RWPE1 (cell line): ENCODE measurements around the gene SLC25A21.

Source experiments
- CTCF ChIA-PET: fragments of 350-600 bp; sonication (Branson Sonifier 250); formaldehyde crosslinking; extraction: SDS; loops from one replicate; lab custom pipeline; 2021; lab: Yijun Ruan, JAX
- POLR2A ChIA-PET: fragments of 400-600 bp; formaldehyde crosslinking; extraction: SDS; loops from one replicate; lab custom pipeline; 2020; ENCODE audit warnings: antibody characterized with exemption; ENCODE audit not compliant: low non-redundant PET; lab: Yijun Ruan, JAX
- DNase-seq: peaks from one replicate; pipeline ENCODE4 v3.0.0; 2012; ENCODE audit warnings: low spot score
- H3K27ac ChIP-seq: fragments of 450-650 bp; 2 replicates; pipeline ENCODE4 v1.5.1; 2017
- TF ChIP-seq, protein P1 (sequence below): fragments of 450-650 bp; conservative IDR thresholded peaks from 2 replicates; pipeline ENCODE4 v1.5.1; 2017; ENCODE audit warnings: low read depth, mild to moderate bottlenecking

Gene SLC25A21

DNA sequence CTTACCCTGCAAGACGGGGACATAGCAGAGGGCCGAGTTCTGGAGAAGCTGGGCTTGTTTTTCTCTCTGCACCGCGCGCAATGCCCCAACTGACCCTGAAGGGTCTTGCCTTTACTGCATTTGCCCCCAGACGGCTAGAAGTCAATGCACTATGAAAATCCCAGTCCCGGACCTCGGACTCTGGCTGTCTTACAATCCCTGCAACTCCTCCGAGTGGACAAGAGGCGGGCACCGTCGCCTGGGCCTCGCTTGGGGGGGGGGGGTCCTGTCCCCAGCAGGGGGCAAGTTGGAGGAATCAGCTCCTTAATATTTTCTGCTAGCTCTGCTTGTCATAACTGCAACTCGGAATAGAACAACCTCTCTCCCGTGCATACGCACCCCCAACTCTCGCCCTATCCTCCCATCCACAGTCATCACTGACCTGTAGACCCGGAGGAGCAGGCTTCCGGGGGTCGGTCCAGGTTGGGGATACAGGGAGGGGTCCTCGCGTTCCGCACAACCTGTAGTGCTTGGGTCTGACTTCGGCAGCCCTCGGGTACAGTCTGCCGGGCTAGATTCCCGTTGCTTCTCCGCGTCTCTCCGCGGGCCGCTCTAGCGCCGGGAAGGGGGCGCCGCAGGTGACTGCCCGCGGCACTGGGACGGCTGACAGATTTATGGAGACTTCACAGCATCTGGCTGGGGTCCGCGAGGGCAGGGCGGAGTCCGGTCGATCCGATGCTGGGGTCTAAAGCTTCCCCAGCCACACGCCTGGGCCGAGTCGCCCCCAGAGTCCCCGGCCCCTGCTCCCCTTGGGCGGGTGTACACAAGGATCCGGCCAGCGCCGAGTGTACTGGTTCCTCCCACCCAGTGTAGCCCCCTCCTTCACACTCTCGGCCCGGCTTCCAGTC lies 514.0 kb downstream of the SLC25A21 start:
- TF ChIP-seq, protein P1, sequence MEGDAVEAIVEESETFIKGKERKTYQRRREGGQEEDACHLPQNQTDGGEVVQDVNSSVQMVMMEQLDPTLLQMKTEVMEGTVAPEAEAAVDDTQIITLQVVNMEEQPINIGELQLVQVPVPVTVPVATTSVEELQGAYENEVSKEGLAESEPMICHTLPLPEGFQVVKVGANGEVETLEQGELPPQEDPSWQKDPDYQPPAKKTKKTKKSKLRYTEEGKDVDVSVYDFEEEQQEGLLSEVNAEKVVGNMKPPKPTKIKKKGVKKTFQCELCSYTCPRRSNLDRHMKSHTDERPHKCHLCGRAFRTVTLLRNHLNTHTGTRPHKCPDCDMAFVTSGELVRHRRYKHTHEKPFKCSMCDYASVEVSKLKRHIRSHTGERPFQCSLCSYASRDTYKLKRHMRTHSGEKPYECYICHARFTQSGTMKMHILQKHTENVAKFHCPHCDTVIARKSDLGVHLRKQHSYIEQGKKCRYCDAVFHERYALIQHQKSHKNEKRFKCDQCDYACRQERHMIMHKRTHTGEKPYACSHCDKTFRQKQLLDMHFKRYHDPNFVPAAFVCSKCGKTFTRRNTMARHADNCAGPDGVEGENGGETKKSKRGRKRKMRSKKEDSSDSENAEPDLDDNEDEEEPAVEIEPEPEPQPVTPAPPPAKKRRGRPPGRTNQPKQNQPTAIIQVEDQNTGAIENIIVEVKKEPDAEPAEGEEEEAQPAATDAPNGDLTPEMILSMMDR, result no peak
- DNase-seq, result no peak
- ChIA-PET CTCF (interaction anchor here (1.0 to 1.9 kb wide), 3 partner anchors 11 to 284 kb away, joined by 5 to 6 read pairs (median 6); no protein-coding TSS in a partner anchor), POLR2A (no interaction called here)
- no peak overlapping the region for H3K27ac ChIP-seq

DNA sequence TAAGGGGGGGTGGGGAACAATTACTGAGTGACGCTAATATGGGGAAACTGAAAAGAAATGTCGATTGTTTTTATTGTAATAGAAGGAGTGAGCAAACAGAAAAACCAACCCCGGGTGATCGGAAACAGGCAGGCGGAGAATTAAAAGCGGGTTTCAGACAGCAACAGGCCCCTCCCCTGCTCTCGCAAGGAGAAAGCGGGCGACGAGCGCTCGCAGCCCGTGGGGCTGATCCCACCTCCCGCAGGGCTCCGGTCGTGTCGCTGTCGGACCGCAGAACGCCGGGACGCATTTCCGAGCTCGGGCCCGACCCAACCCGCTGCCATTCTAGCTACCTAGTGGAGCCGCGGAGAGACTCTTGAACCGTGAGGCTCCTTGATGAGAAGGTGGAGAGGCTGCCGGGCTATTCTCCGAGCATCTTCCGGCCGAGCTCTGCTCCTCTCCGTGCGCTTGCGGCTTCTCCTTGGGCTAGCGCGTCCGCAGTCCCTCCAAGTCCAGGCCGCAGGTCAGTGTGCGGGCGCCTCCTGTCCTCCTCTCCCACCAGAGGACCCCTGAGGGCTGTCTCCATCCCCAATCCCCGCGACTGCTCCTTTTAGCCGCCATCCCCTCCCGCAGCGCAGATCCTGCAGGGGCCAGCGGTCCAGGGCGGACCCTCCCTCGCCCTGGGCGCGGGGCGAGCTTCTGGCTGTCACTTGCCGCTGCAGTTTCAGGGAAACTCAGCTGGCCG lies 514.8 kb downstream of the SLC25A21 start:
- ChIA-PET CTCF (interaction anchor here (0.6 to 1.3 kb wide), 4 partner anchors 10 to 303 kb away, joined by 3 to 6 read pairs (median 4); no protein-coding TSS in a partner anchor), POLR2A (interaction anchor here (0.5 kb wide), 1 partner anchor 75 kb away, joined by 3 read pairs; no protein-coding TSS in a partner anchor)
- no peak overlapping the region for H3K27ac ChIP-seq
- TF ChIP-seq, protein P1, result no peak
- DNase-seq, result no peak

DNA sequence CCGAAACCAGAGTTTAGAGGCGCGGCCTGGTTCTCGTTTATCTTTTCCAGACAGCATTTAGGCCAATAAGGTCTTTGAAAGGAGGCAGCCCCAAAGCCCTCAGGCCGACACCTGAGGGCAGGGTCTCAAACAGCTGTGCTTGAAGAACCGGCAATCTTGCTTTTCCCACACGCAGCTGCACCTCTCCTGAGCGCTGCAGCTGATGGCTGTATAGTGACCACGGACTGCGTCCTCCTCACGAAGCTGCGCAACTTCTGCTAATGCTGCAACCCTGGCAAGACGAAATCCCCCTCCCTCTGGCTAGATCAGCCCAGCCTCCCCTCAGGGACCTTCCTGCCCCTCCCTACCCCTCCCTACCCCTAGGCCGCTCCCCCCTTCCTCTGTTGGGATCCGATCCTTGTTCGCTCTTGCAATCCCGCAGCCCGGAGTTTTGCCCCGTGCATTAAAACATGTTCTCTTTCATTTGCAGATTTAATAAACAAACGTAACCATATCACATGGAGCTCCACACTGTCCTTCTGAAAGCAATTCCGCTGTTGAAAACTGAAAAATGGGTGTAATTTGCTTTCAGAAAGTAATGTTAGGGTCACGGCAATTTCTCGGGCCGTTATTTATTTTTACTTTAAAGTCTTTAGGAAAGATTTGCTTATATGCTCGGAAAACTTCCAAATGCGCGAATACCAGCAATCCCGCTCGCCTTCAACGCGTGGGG lies 515.6 kb downstream of the SLC25A21 start:
- no peak for DNase-seq
- TF ChIP-seq, protein P1, result no peak
- H3K27ac ChIP-seq, result no peak overlapping the region
- CTCF ChIA-PET, result interaction anchor here (0.5 to 1.3 kb wide), 7 partner anchors 9 to 514 kb away, joined by 3 to 5 read pairs (median 4); no protein-coding TSS in a partner anchor
- POLR2A ChIA-PET, result interaction anchor here (0.5 kb wide), 1 partner anchor 75 kb away, joined by 3 read pairs; no protein-coding TSS in a partner anchor

DNA sequence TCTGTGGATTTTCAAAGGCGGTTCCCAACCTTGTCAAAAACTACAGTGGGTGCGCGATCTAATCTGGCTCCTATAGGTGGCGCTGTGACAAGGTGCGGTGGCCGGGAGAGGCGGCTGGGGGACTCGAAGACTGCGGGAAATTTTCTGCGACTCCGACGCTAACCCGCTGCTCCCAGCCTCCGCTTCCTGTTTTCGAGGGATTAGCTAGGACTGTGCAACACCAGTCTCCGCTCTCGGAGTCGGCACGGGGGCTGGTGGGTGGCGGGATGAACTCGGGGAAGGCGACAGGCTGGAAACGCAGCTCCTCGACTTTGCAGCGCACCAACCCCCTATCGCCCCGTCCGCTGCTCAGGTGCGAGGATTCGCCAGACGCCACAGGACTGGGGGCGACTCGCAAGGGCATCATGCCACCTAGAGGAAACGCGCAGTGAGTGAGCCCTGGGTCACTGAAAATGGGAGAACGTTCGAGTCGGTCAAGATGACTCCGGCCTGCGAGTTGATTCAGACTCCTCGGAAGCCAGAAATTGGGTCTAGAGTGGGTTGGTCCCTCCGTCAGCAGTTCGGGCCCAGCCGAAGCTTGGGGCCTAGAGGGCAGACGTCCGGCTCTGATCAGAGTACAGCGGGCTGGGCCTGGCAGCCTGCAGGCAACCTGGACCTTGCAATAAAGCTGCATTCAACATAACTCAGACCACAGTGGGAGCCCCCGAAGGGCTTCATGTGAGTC lies 516.3 kb downstream of the SLC25A21 start:
- TF ChIP-seq, protein P1, result peak; percentile 46
- DNase-seq, result peak; percentile 36
- ChIA-PET POLR2A (no interaction called here), CTCF (interaction anchor here (0.5 to 1.0 kb wide), 7 partner anchors 13 to 514 kb away, joined by 3 to 5 read pairs (median 3); no protein-coding TSS in a partner anchor)
- no peak overlapping the region for H3K27ac ChIP-seq

DNA sequence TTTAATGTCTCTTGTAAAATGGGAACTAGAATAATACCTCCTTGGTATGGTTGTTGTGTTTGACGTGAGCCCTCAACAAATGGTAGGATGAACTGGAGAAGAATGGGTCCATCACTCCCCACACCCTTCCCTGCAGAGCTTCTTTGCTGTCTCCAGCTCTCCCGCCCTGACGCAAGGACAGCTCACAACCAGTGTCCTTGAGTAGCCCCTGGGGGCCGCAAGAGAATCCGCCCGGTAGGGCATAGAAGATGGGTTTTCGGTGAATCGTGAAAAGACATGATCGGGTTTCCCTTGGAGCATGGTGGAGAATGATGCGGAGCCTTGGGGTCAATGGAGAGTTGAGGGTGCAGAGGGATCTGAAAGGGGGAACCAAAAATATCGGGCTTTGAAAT lies 516.8 kb downstream of the SLC25A21 start:
- ChIA-PET POLR2A (no interaction called here), CTCF (interaction anchor here (0.7 kb wide), 1 partner anchor 287 kb away, joined by 3 read pairs; no protein-coding TSS in a partner anchor)
- DNase-seq, result no peak
- TF ChIP-seq, protein P1, result no peak
- H3K27ac ChIP-seq, result no peak overlapping the region
